Measurements from ENCODE around the gene BCOR. TPM values are rescaled to one million over a fixed set of nuclear protein-coding genes. Genes with fewer than 3 reads are reported as not detected.

BCOR gene
- total and polyA plus RNA-seq, 2 of the 13 experiments (the other 11 are each of a cell fraction or from before 2014, with no cell fraction given): 14.3 to 15.2 TPM

DNA sequence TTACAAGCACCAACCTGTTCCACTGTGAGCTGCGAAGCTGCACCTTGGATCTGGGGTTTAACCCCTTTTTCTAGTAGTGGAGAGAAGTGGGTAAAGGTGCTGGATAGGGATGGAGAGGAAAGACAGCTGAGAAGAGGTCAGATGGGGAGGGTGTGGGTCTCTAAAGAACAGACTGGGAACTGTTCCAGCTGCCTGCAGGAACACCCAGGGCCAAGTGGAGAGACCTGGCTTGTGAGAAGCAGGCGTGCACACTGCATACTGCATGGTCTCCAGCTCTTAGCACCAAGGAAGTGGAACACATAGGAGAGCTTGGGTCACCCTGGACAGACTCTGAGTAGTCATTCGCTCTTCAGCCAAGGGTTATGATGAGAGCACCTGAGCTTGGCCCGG lies 16.1 kb downstream of the BCOR start (continued):
- TF ChIP-seq, protein P1, sequence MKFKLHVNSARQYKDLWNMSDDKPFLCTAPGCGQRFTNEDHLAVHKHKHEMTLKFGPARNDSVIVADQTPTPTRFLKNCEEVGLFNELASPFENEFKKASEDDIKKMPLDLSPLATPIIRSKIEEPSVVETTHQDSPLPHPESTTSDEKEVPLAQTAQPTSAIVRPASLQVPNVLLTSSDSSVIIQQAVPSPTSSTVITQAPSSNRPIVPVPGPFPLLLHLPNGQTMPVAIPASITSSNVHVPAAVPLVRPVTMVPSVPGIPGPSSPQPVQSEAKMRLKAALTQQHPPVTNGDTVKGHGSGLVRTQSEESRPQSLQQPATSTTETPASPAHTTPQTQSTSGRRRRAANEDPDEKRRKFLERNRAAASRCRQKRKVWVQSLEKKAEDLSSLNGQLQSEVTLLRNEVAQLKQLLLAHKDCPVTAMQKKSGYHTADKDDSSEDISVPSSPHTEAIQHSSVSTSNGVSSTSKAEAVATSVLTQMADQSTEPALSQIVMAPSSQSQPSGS (CRISPR knock-in tag; IDR thresholded peaks at IDR 0.05): no peak
- TF ChIP-seq ZNF547 (CRISPR knock-in tag; IDR thresholded peaks at IDR 0.05) (no peak), ELF1 (CRISPR knock-in tag; IDR thresholded peaks at IDR 0.05) (no peak), POLR2A (IDR thresholded peaks at IDR 0.05; ENCODE audit: insufficient read depth in 1 of 2, low read depth in 2 of 2, low read length in 2 of 2) (no peak), SUZ12 (IDR thresholded peaks at IDR 0.05; ENCODE audit: low read depth, low read length) (no peak), ZNF772 (CRISPR knock-in tag; IDR thresholded peaks at IDR 0.05) (no peak), CEBPZ (IDR thresholded peaks at IDR 0.05; ENCODE audit: low read length) (no peak), NR0B2 (CRISPR knock-in tag; IDR thresholded peaks at IDR 0.05) (no peak), HES4 (CRISPR knock-in tag; IDR thresholded peaks at IDR 0.05; ENCODE audit: borderline replicate concordance) (no peak)
